Endodermal cell (in vitro differentiated cells): ENCODE data around the gene BPIFA3. TPM values are rescaled to one million over a fixed set of nuclear protein-coding genes. Genes with fewer than 3 reads are reported as not detected.

Experiments used
- DNase-seq: peaks from one replicate; pipeline ENCODE4 v3.0.0-alpha.2; 2017
- H3K27ac ChIP-seq: 2 replicates; pipeline ENCODE4 v1.5.1; 2013; ENCODE audit warnings: mild to moderate bottlenecking, low read depth, low read length, moderate library complexity
- H3K27me3 ChIP-seq: 2 replicates; pipeline ENCODE4 v1.6.1; 2013; ENCODE audit warnings: mild to moderate bottlenecking, low read length, moderate library complexity; ENCODE audit not compliant: insufficient read depth, control insufficient read depth, poor library complexity, severe bottlenecking
- H3K36me3 ChIP-seq: 2 replicates; pipeline ENCODE4 v1.7.0; 2013; ENCODE audit warnings: mild to moderate bottlenecking, low read length, moderate library complexity; ENCODE audit not compliant: control insufficient read depth, insufficient read depth
- H3K4me1 ChIP-seq: one replicate; pipeline ENCODE4 v1.7.0; 2013; ENCODE audit warnings: low read length; ENCODE audit not compliant: control insufficient read depth, insufficient read depth
- H3K4me3 ChIP-seq: 2 replicates; pipeline ENCODE4 v1.5.1; 2013; ENCODE audit warnings: mild to moderate bottlenecking, low read length, moderate library complexity
- H3K9ac ChIP-seq: 2 replicates; pipeline ENCODE4 v1.6.1; 2013; ENCODE audit warnings: mild to moderate bottlenecking, low read length, moderate library complexity; ENCODE audit not compliant: poor library complexity, severe bottlenecking; ENCODE audit errors: extremely low read depth
- H3K9me3 ChIP-seq: 2 replicates; pipeline ENCODE4 v1.6.1; 2013; ENCODE audit warnings: mild to moderate bottlenecking, low read length, moderate library complexity; ENCODE audit not compliant: control insufficient read depth
- H3K27ac Mint-ChIP-seq: 2 replicates; pipeline ENCODE4 v1.8.0; 2020; ENCODE audit warnings: mixed read lengths
- H3K27me3 Mint-ChIP-seq: 2 replicates; pipeline ENCODE4 v1.8.0; 2021; ENCODE audit warnings: mild to moderate bottlenecking, mixed read lengths; ENCODE audit not compliant: insufficient read depth
- H3K36me3 Mint-ChIP-seq: 2 replicates; pipeline ENCODE4 v1.8.0; 2020; ENCODE audit warnings: low read depth, mixed read lengths
- H3K4me1 Mint-ChIP-seq: 2 replicates; pipeline ENCODE4 v1.8.0; 2020; ENCODE audit warnings: mixed read lengths
- H3K4me3 Mint-ChIP-seq: 2 replicates; pipeline ENCODE4 v1.8.0; 2020; ENCODE audit warnings: mild to moderate bottlenecking, moderate library complexity, mixed read lengths
- H3K9me3 Mint-ChIP-seq: 2 replicates; pipeline ENCODE4 v1.8.0; 2020; ENCODE audit warnings: mild to moderate bottlenecking, mixed read lengths
- CTCF ChIP-seq: fragments of 200-600 bp; sonication (generic); conservative IDR thresholded peaks from 2 replicates; pipeline ENCODE4 v1.5.0; 2021; ENCODE audit warnings: antibody characterized with exemption, mild to moderate bottlenecking
- WGBS, 2 experiments: methylation state at CpG; one replicate each; pipeline versions ENCODE4 v1.1.5 to v1.1.7; 2013; ENCODE audit warnings: missing lambda C conversion rate in 2 of 2, mixed read lengths in 1 of 2; ENCODE audit not compliant: insufficient coverage in 1 of 2, insufficient read length in 1 of 2; 5-methylcytosine and 5-hydroxymethylcytosine counted together
- total RNA-seq, 2 donors: library from RNA; stranded (reverse); fragmentation: NEBNext Ultra II Directional in 1 of 2; extraction: Animal tissue kit (Norgen Biotek cat#: 25700) in 1 of 2; gene quantifications; 2 replicates in 1 of 2; 3 replicates in 1 of 2; pipeline ENCODE4 v1.2.1, GENCODE V29; 2021

The BPIFA3 gene
- total RNA-seq, 2 donors from 2014 or later, result not detected

GRCh38 chr20:33239979-33240736 is 23.0 kb downstream of the BPIFA3 start:
- Mint-ChIP-seq H3K27ac (no peak overlapping the region), H3K36me3 (no peaks in the 10 kb centered on the region), H3K4me3 (no peak overlapping the region), H3K4me1 (peaks cover 18% of the 10 kb centered on the region), H3K27me3 (peaks cover 50% of the 10 kb centered on the region), H3K9me3 (no peaks in the 10 kb centered on the region)
- H3K4me1 ChIP-seq, result peaks cover 9% of the 10 kb centered on the region
- H3K4me3 ChIP-seq, result no peak overlapping the region
- H3K9me3 ChIP-seq, result no peaks in the 10 kb centered on the region
- no peak overlapping the region for H3K27ac ChIP-seq
- no peak for TF ChIP-seq CTCF
- WGBS, 2 experiments, result 76 to 79% methylated on average over 4 of the region's 4 CpGs
- DNase-seq, result peak; percentile 3
- no peak overlapping the region for H3K9ac ChIP-seq
- H3K36me3 ChIP-seq, result no peaks in the 10 kb centered on the region
- peaks cover 26% of the 10 kb centered on the region for H3K27me3 ChIP-seq

- WGBS, 2 experiments, result 72 to 73% methylated on average over 3 to 5 of the region's 5 CpGs
- Mint-ChIP-seq H3K9me3 (no peaks in the 10 kb centered on the region), H3K27me3 (peaks cover 47% of the 10 kb centered on the region), H3K36me3 (no peaks in the 10 kb centered on the region), H3K4me3 (no peak overlapping the region), H3K27ac (no peak overlapping the region), H3K4me1 (peaks cover 11% of the 10 kb centered on the region)
- Histone ChIP-seq H3K27ac (no peak overlapping the region), H3K4me3 (no peak overlapping the region), H3K9ac (no peak overlapping the region), H3K36me3 (no peaks in the 10 kb centered on the region), H3K9me3 (no peaks in the 10 kb centered on the region), H3K27me3 (peaks cover 26% of the 10 kb centered on the region), H3K4me1 (peaks cover 2% of the 10 kb centered on the region)
- DNase-seq, result no peak
- TF ChIP-seq CTCF, result no peak
Measured at GRCh38 chr20:33240923-33241322, 23.8 kb downstream of the BPIFA3 start.

GRCh38 chr20:33242319-33243100 is 25.4 kb downstream of the BPIFA3 start:
- DNase-seq, result peak; percentile 30
- TF ChIP-seq CTCF, result no peak
- Histone ChIP-seq H3K9me3 (no peaks in the 10 kb centered on the region), H3K27ac (no peak overlapping the region), H3K27me3 (peaks cover 15% of the 10 kb centered on the region), H3K4me3 (no peak overlapping the region), H3K36me3 (no peaks in the 10 kb centered on the region), H3K9ac (no peak overlapping the region), H3K4me1 (no peaks in the 10 kb centered on the region)
- H3K4me1 Mint-ChIP-seq, result peaks cover 2% of the 10 kb centered on the region
- H3K27me3 Mint-ChIP-seq, result peaks cover 34% of the 10 kb centered on the region
- no peaks in the 10 kb centered on the region for H3K9me3 Mint-ChIP-seq
- H3K36me3 Mint-ChIP-seq, result no peaks in the 10 kb centered on the region
- 50 to 82% methylated on average over 1 to 7 of the region's 7 CpGs for WGBS, 2 experiments
- H3K27ac Mint-ChIP-seq, result no peak overlapping the region
- no peak overlapping the region for H3K4me3 Mint-ChIP-seq
